SK-MEL-5 (cell line): Measurements from ENCODE around the gene TTLL3. TPM values are rescaled to one million over a fixed set of nuclear protein-coding genes. Genes with fewer than 3 reads are reported as not detected.
A peak's percentile ranks its signal among the peaks of the same experiment; 100 is the strongest.

ENCODE experiments used
- DNase-seq: peaks from one replicate; pipeline ENCODE4 v3.0.0-alpha.2; 2016; ENCODE audit warnings: low read depth, low spot score
- in situ Hi-C: cut with HindIII; loops from 2 replicates; pipeline ENCODE4 v1.10.0; 2016; ENCODE audit warnings: low sequenced_read_pairs, high pct_unique_total_duplicates, low pct_unique_long_range_greater_than_20kb
- total RNA-seq: library from RNA; depleted of rRNA; stranded (reverse); fragments of >200 nt; shearing (Covaris generic); gene quantifications from 2 replicates; pipeline ENCODE4 v1.2.3, GENCODE V29; 2014

The TTLL3 gene
- total RNA-seq, 1 experiment from 2014 or later = 4.2 TPM

DNA sequence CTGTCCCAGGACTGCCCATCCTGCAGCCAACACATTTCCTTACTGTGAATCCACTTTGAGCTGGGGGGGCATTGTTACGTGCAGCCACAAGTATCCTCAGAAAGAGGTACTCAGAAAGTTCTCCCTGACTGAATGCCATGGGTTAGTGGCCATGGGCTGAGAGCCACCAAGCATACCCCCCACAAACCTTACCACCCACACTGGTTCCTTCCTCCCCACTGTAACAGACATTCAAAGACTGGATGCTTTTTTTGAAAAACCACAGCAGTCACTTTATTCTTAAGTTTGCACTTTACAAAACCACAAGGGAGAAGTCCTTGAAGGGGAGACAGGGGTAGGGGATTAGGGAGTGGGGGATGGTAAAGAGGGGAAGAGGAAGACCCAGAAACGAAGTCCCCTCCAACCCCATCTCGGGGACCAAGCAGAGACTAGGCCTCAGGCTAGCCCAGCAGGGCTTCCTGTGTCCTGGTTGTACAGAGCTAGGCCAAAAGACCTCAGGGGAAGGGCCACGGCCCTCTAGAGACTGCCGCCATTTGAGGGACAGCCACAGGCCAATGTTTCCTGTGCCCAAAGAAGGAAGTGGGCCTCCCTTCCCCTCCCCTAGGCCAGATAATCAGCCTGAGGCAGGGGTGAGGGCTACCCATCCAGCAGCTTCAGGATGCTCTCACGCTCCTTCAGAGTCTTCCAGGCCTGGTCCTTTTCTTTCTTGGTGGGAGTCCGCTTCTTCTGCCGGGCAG, 30.2 kb upstream of the TTLL3 start:
- DNase-seq = no peak
- in situ Hi-C loops = no loop called here

DNA sequence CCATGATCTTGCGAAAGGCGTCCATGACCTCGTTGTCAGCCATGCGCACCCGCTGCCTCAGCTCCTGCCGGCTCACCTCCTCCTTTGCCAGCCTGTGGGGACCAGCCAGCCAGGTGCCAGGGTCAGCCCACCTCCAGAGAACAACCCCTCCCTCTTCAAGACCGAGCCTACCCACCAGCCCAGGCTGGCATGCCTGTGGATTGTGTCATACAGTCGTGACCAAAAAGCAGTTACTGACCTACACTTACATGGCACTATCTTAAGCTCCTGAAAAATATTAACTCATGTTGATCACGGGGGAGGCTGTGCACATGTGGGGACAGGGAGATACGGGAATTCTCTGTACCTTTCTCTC, 29.6 kb upstream of the TTLL3 start:
- in situ Hi-C loops = no loop called here
- no peak for DNase-seq

DNA sequence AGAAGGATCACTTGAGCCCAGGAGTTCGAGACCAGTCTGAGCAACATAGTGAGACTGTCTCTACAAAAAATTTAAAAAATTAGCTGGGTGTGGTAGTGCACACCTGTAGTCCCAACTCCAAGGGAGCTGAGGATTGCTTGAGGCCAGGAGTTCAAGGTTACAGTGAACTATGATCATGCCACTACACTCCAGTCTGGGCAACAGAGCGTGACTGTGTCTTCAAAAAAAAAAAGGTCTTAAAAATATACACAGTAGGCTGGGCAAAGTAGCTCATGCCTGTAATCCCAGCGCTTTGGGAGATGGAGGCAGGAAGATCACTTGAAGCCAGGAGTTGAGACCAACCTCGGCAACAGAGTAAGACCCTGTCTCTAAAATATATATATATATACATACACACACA, 29.2 kb upstream of the TTLL3 start:
- no peak for DNase-seq

DNA sequence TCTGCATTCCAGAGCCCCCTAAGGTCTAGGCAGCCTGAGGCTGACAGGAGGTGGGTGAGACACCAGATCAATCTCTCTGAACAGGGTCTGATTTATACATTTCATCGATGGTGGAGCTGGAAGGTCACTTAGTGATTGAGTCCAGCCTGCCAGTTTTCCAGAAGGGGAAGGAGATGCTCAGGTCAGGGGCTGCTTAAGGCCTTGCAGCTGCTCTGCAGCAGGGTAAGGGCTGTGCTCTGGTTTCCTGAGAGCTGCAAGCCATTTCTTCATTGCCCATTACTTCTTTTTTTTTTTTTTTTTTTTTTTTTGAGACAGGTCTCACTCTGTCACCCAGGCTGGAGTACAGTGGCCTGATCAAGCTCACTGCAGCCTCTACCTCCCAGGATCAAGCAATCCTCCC, 28.5 kb upstream of the TTLL3 start:
- DNase-seq = no peak
- in situ Hi-C loops = no loop called here

More for the DNA sequence above, 29.2 kb upstream of the TTLL3 start:
- in situ Hi-C loops = no loop called here

DNA sequence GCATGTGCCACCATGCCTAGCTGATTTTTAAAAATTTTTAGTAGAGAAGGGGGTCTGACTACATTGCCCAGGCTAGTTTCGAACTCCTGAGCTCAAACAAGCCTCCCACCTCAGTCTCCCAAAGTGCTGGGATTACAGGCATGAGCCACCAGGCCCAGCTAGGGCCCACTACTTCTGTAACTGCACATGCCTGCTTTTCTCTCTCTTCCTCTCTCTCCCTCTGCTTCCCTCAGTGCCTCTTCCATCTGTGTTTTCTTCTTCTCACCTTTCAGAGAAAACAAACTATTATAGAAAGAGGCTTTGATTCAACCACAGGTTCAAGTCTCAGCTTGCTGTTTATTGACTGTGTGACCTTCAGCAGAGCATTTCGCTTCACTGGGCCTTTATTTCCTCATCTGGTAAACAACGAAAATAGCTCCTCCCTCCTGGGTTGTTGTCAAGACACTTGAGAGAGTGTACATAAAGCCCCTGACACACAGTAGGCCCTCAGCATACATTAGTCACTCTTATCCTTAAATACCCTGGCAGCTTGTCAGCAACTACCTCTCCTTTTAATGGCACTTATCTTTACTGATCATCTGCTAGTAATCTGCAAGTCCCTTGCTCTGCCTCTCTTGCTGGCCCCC, 28.0 kb upstream of the TTLL3 start:
- no peak for DNase-seq
- in situ Hi-C loops = no loop called here

DNA sequence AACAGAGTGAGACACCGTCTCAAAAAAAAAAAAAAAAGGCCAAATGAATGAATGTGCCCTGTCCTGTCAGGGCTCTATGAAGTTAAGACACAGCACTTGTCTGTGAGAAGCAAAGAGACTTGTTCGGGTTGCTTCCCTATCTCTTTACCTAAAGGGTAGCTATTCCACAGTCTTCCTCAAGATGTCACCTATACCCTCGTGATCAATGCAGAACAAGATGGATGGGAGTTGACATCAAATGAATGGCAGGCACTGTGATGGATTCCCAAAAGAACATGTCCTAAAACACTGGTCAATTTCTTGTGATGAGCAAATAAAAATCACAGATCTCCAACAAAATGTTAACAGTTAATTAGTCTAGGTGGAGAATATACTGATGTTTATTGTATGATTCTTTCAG, 27.3 kb upstream of the TTLL3 start:
- DNase-seq = peak; percentile 35
- in situ Hi-C loops = no loop called here

DNA sequence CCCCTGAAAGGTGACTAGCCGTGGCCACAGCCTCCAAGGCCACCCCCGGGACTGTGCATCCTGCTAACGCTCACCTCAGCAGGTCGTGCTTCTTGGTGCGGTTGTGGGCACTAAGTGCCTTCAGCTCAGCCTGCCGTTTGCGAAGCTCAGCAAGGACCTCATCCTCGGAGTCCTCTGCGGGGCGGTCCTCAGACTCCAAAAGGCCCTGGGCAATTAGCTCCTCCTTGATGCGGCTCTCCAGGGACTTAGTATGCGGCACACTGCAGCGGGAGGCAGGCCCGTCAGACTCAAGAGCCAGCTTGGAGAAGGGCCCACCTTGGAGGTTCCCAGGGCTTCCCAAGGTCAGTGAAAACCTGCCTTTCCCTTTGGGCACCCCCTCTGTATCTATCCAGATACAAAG, 26.1 kb upstream of the TTLL3 start:
- no peak for DNase-seq
- in situ Hi-C loops = no loop called here

DNA sequence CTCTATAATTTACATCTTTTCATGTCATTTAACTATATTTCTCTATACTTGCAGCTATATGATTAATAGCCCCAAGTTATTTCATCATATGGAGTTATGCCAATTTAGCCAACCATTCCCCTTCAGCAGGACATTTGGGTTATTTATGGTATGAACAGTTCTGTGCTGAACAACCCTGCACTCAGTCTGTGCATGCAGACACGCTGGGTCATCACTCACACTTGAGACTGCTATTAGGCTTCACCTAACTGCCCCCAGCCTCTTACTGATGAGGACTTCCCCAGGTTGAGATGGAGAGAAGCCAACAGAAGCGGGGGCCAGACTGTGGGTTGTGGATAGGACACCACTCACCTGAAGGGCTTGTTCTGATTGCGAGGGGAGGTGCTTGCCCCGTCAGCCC, 25.1 kb upstream of the TTLL3 start:
- in situ Hi-C loops = no loop called here
- no peak for DNase-seq

DNA sequence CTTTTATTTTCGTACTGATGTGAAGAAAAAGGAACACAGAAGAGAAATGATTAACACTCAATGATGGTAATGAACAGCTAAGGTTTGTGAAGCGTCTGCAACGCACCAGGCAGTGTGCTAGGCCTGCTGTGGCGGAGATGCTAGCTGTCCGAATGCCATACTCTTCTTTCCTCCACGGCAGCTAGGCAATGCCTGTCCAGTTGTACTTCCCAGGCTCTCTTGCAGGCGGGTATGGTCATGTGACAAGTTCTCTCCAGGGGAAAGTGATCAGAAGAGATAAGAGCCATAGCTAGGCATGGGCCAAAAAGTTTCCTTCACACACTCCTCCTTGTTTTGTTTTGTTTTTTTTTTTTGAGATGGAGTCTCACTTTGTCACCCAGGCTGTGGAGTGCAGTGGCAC, 24.5 kb upstream of the TTLL3 start:
- no peak for DNase-seq
- in situ Hi-C loops = no loop called here

DNA sequence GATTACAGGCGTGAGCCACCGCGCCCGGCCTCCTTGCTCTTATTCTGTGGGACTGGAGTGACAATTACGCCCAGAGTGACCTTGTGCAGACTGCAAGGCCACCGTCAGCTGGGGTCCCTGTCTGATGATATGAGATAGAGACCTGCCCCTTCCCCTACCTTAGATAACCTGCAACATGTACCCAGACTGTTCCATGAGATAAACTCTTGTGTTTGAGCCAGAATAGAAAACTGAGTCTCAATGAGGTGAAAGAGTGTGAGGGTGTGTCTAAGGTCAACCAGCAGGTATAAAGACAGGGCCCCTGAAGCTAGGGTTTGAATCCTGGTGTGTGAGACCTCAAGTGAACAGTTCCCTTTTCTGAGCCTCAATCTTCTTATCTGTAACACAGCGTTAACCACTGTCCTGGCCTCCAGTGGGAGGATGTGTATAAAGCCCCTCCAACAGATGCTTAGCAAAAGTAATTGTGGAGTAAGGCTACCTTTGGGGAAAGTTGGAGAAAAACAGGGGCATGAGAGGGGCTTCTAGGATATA, 23.8 kb upstream of the TTLL3 start:
- in situ Hi-C loops = no loop called here
- no peak for DNase-seq

DNA sequence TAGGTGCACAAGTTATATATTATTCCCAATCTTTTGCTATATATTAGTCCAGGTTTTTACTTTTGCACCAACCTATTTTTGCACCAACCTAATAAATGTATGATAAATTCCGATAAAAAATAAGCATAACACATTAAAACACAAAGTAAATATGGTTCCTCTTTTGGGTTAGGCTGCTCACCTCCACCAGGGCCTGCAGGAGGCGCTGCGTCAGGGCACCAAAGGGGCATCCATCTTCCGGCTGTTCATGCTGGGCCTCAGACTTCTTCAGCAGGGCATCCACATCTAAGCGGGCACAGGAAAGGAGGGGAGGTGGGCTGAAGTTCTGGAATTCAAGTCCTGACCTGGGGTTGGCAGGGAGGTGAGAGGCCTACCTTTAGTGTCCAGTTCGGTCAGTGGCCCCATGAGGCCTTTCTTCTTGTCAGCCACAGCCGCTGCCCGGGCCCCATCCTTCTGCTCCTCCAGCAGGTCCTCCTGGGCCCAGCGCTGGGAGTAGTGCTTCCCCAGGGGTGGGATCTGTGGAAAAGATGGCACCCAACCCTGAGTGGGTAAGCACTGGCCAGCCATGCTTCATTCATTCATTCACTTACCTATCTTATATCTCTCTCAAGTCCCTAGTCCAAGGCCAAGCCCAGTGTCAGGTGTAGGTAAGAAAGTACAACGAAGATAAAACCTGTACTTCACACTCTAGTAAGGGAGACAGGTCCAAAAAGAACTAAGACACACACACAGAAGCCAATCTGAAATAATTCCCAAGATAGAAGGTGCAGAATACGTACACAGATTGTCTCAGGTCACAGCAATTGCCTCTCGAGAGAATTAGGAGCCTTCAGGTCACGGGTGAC, 23.0 kb upstream of the TTLL3 start:
- in situ Hi-C loops = no loop called here
- peak; percentile 59 for DNase-seq

DNA sequence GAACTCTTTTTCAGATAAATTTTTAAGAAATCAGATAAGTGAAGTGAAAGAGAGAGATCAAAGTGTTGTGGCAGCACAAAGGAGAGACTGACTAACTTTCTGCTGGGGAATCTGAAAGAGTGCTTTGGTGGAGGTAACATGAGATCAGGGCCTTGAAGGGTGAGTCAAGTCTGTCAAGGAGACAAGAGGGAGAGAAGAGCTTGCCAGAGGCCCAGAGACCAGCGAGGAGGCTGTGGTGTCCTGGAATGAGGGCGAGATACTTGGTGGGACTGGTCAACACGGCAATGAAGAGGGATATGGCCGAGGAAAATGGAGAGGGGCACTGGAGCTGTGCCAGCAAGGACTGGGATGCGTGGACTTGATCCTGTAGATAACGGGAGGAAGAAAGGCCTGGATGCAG, 22.3 kb upstream of the TTLL3 start:
- DNase-seq = no peak
- in situ Hi-C loops = no loop called here

DNA sequence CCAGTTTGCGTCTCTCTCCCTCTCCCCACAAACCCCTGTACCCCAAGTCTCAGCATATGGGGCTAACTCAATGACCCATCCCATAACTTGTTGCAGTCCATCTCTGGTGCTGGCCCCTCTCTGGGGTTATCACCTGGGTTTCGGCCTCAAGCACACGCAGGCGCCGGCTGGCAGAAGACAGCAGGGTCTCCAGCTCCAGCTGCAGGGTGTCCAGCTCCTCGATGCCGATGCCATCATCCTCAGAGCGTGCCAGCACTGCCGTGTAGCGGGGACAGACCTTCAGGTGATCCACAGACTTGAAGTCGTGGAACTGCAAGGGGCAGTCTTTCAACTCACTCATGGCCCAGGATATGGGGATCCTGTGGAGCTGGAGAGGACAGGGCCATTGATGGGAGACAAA, 18.9 kb upstream of the TTLL3 start:
- DNase-seq = no peak
- in situ Hi-C loops = no loop called here

DNA sequence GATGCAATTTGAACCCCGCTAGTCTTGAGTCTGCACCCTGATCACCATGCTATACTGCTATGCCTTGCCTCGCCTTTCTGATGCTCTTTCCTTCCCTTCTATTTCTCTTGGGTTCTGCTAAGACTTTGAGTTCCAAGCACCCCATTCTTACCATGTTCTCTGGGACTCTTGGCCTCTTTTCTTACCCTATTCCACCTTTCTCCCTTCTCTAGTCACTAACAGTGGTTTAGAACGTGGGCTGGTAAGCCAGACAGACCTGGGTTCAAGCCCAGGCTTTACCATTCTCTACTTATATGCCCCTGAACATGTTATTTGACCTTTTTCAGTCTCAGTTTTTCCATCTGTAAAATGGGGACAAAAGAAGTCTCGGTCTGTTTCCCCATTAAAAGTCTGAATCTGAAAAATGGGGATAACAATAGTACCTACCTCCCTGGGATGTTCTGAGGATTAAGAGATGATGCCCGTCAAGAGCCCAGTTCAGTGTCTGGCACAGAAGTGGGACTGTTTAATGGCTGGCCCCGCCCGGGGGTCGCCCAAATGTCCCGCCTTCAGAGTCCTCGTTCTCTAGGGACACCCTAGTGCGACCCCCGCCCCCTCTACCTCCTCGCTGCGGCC, 18.2 kb upstream of the TTLL3 start:
- in situ Hi-C loops = no loop called here

DNA sequence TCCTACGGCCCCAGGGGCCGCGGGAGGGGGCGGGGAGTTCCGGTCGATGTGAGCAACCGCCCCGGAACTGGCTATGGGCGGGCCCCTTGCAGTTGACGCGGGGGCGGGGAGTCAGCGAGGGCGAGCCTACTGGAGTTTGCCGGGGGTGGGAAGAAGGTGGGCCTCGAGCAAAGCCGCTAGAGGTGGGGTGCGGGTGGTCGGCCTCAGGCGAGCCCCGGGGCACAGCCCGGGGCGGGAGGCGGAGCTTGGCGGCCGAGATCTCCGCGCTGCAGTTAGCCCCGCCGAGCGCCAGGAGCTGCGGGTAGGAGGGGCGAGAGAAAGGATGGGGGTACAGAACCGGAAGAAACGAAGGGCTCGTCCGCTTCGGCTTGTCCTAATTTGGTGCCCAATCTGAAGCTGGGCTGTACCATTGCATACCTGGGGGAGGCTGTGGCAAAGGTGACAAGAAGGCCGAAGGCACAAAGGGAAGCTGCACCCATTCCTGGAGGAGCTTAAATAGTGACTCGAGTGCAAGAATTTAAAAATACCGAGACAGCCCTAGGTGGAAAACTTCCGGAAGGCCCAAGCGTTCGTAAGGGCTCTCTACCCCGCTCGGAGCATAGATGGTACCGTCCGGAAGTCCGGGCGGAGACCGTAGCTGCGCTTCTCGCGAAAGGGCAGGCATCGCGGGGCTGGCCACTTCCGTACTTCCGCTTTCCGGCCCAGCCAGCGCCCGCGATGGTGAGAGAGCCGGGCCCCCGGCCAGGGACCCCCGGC, 17.5 kb upstream of the TTLL3 start, which contains the start of the genes ARPC4 and TADA3:
Gene ARPC4 (plus strand): TSS at position 678 of the 756 bp plus-strand sequence. CDS start 40 bp downstream, at position 718.
Gene TADA3 (minus strand): TSS at position 69 of the 756 bp plus-strand sequence. CDS start 1,007 bp downstream, outside the sequence.
- in situ Hi-C loops = no loop called here
- DNase-seq = peak; percentile 94

More for the DNA sequence above, 18.2 kb upstream of the TTLL3 start:
- no peak for DNase-seq

DNA sequence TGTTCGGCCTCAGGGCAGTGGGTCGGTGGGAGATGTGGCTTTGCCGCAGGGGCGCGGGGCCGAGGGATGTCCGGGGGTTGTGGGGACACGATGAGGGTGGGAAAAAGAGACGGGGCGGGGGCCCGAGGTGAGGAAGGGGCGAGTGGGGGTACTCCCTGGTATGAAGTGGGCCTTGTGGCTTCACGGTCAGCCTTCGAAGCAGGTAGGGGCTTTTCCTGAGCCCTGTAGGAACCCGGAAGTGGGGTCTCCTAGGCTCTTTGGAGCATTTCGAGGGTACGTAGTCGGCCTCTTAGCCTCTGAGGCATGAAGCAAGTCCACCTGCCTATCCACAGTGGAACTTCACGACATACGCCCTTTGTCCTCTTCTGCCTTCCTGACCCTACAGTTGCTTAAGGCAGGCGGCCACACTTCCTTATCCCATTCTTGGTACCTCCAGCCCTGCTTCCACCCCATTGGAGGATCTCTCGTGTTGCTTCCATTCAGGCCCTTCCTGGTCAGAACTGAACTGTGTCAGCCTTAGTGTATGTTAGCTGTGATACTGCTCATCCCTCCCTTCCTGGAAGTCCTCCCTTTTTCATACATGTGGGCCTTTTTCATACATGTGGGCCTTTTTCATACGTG, 16.8 kb upstream of the TTLL3 start:
- peak; percentile 32 for DNase-seq
- in situ Hi-C loops = no loop called here

DNA sequence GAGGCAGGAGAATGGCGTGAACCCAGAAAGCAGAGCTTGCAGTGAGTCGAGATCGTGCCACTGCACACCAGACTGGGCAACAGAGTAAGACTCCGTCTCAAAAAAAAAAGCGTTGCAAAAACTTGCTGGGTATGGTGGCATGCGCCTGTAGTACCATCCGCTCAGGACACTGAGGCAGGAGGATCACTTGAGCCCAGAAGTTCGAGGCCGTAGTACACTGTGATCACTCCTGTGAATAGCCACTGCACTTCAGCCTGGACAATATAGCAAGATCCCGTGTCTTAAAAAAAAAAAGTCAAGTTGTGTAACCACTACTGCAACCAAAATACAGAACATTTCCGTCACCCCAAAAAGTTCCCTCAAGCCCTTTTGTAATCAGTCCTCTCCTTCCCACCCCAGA, 15.7 kb upstream of the TTLL3 start:
- in situ Hi-C loops = no loop called here
- no peak for DNase-seq
